Activated B cell treated with CpG ODN at 0.5 μM for 24 hours (primary cell): ENCODE results near the gene SELENOV. TPM values are rescaled to one million over a fixed set of nuclear protein-coding genes. Genes with fewer than 3 reads are reported as not detected.

Source experiments
- ATAC-seq: fragments of 200-7000 bp; cut with Tn5 transposase; one replicate; pipeline ENCODE4 v1.10.0; 2021; ENCODE audit warnings: low read depth, mild to moderate bottlenecking, moderate library complexity
- CTCF ChIA-PET: fragments of 350-600 bp; sonication (Branson Sonifier 250); formaldehyde crosslinking; loops from one replicate; lab custom pipeline; 2021; ENCODE audit warnings: antibody characterized with exemption; lab: Charles Lee
- POLR2A ChIA-PET: fragments of 350-600 bp; sonication (Branson Sonifier 250); formaldehyde crosslinking; loops from one replicate; lab custom pipeline; 2021; ENCODE audit warnings: antibody characterized with exemption; lab: Charles Lee
- DNase-seq: peaks from one replicate; pipeline ENCODE4 v3.0.0; 2022
- H3K27ac Mint-ChIP-seq: one replicate; pipeline ENCODE4 v1.8.0; 2020; ENCODE audit warnings: mixed read lengths
- H3K27me3 Mint-ChIP-seq: one replicate; pipeline ENCODE4 v1.8.0; 2021; ENCODE audit warnings: mixed read lengths
- H3K36me3 Mint-ChIP-seq: one replicate; pipeline ENCODE4 v1.8.0; 2021; ENCODE audit warnings: low read depth, mixed read lengths
- H3K4me1 Mint-ChIP-seq: one replicate; pipeline ENCODE4 v1.8.0; 2021; ENCODE audit warnings: mixed read lengths
- H3K4me3 Mint-ChIP-seq: one replicate; pipeline ENCODE4 v1.8.0; 2020; ENCODE audit warnings: mild to moderate bottlenecking, mixed read lengths
- H3K9me3 Mint-ChIP-seq: one replicate; pipeline ENCODE4 v1.8.0; 2020; ENCODE audit warnings: mixed read lengths
- CTCF ChIP-seq: fragments of 200-600 bp; IDR thresholded peaks from one replicate; pipeline ENCODE4 v1.8.0; 2022; ENCODE audit warnings: antibody characterized with exemption, mild to moderate bottlenecking
- intact Hi-C: fragments of 100-400 bp; cut with micrococcal nuclease; formaldehyde crosslinking; loops from one replicate; pipeline ENCODE4 v1.15.1; 2024
- total RNA-seq: library from RNA; stranded (reverse); gene quantifications from 2 replicates; pipeline ENCODE4 v1.2.3, GENCODE V29; 2022

The SELENOV gene
- total RNA-seq, 1 donor from 2014 or later = not detected

GRCh38 chr19:39550197-39550596 is 35.3 kb downstream of the SELENOV start:
- ATAC-seq = no peak
- no peaks in the 10 kb centered on the region for H3K9me3 Mint-ChIP-seq
- no peaks in the 10 kb centered on the region for H3K36me3 Mint-ChIP-seq
- no peak for TF ChIP-seq CTCF
- peaks cover 5% of the 10 kb centered on the region for H3K27me3 Mint-ChIP-seq
- no peak for DNase-seq
- no peak overlapping the region for H3K27ac Mint-ChIP-seq
- POLR2A ChIA-PET = no interaction called here
- CTCF ChIA-PET = interaction anchor here (0.8 to 2.4 kb wide), 3 partner anchors 109 to 218 kb away, joined by 3 to 35 read pairs (median 9); no protein-coding TSS in a partner anchor
- intact Hi-C loops = loop anchor here (2.0 kb wide), 2 partner anchors 77 to 217 kb away; no protein-coding TSS in a partner anchor
- peaks cover 20% of the 10 kb centered on the region for H3K4me1 Mint-ChIP-seq
- no peak overlapping the region for H3K4me3 Mint-ChIP-seq

- H3K4me1 Mint-ChIP-seq = peaks cover 32% of the 10 kb centered on the region
- DNase-seq (no peak), ATAC-seq (no peak)
- no peak overlapping the region for H3K27ac Mint-ChIP-seq
- H3K36me3 Mint-ChIP-seq = no peaks in the 10 kb centered on the region
- CTCF ChIA-PET = interaction anchor here (1.0 kb wide), 1 partner anchor 119 kb away, joined by 4 read pairs; no protein-coding TSS in a partner anchor
- no peak overlapping the region for H3K4me3 Mint-ChIP-seq
- POLR2A ChIA-PET = no interaction called here
- no peaks in the 10 kb centered on the region for H3K9me3 Mint-ChIP-seq
- no peak for TF ChIP-seq CTCF
- intact Hi-C loops = no loop called here
- H3K27me3 Mint-ChIP-seq = no peaks in the 10 kb centered on the region
Measured at GRCh38 chr19:39553082-39553652, 38.2 kb downstream of the SELENOV start.

- no peak overlapping the region for H3K4me3 Mint-ChIP-seq
Measured at GRCh38 chr19:39554701-39555311, 39.9 kb downstream of the SELENOV start.

GRCh38 chr19:39555883-39556282 is 40.9 kb downstream of the SELENOV start:
- Mint-ChIP-seq H3K27ac (no peak overlapping the region), H3K4me1 (peaks cover 41% of the 10 kb centered on the region), H3K4me3 (no peak overlapping the region), H3K27me3 (no peaks in the 10 kb centered on the region), H3K9me3 (no peaks in the 10 kb centered on the region), H3K36me3 (no peaks in the 10 kb centered on the region)
- ATAC-seq (no peak), DNase-seq (no peak)
- TF ChIP-seq CTCF = no peak
- POLR2A ChIA-PET = no interaction called here
- intact Hi-C loops = no loop called here
- CTCF ChIA-PET = no interaction called here

More at GRCh38 chr19:39554701-39555311, 39.9 kb downstream of the SELENOV start:
- Mint-ChIP-seq H3K9me3 (no peaks in the 10 kb centered on the region), H3K4me1 (peaks cover 41% of the 10 kb centered on the region), H3K27ac (no peak overlapping the region), H3K27me3 (no peaks in the 10 kb centered on the region), H3K36me3 (no peaks in the 10 kb centered on the region)
- POLR2A ChIA-PET = no interaction called here
- DNase-seq (no peak), ATAC-seq (no peak)
- no peak for TF ChIP-seq CTCF
- intact Hi-C loops = no loop called here
- CTCF ChIA-PET = no interaction called here

GRCh38 chr19:39557811-39558623 is 43.1 kb downstream of the SELENOV start:
- DNase-seq = no peak
- ATAC-seq = peak; percentile 37
- Mint-ChIP-seq H3K27me3 (no peaks in the 10 kb centered on the region), H3K27ac (peak overlapping the region; percentile 71), H3K4me3 (peak overlapping the region; percentile 70), H3K9me3 (no peaks in the 10 kb centered on the region), H3K36me3 (no peaks in the 10 kb centered on the region), H3K4me1 (peaks cover 25% of the 10 kb centered on the region)
- no peak for TF ChIP-seq CTCF
- ChIA-PET POLR2A (interaction anchor here (0.6 kb wide), 1 partner anchor 33 kb away, joined by 3 read pairs; no protein-coding TSS in a partner anchor), CTCF (no interaction called here)
- intact Hi-C loops = no loop called here
